Measurements from ENCODE around the gene NTF3.

Gene NTF3

GRCh38 chr12:5485454-5485853, 53.5 kb downstream of the NTF3 start:
- in situ Hi-C loops (cut with MboI; ENCODE audit: low sequenced_read_pairs) = no loop called here

- in situ Hi-C loops (cut with MboI; ENCODE audit: low sequenced_read_pairs) = no loop called here
These were observed 55.2 kb downstream of the NTF3 start for GRCh38 chr12:5487076-5487475.

GRCh38 chr12:5487948-5488625, 56.2 kb downstream of the NTF3 start:
- in situ Hi-C loops (cut with MboI; ENCODE audit: low sequenced_read_pairs) = no loop called here

- in situ Hi-C loops (cut with MboI; ENCODE audit: low sequenced_read_pairs) = no loop called here
These were observed 56.7 kb downstream of the NTF3 start for GRCh38 chr12:5488626-5488955.

GRCh38 chr12:5489017-5489416, 57.1 kb downstream of the NTF3 start:
- in situ Hi-C loops (cut with MboI; ENCODE audit: low sequenced_read_pairs) = no loop called here

- in situ Hi-C loops (cut with MboI; ENCODE audit: low sequenced_read_pairs) = no loop called here
These were observed 58.0 kb downstream of the NTF3 start for GRCh38 chr12:5489760-5490406.

GRCh38 chr12:5492562-5492961, 60.7 kb downstream of the NTF3 start:
- in situ Hi-C loops (cut with MboI; ENCODE audit: low sequenced_read_pairs) = no loop called here

- in situ Hi-C loops (cut with MboI; ENCODE audit: low sequenced_read_pairs) = no loop called here
These were observed 61.1 kb downstream of the NTF3 start for GRCh38 chr12:5493018-5493417.

GRCh38 chr12:5494343-5494742, 62.4 kb downstream of the NTF3 start:
- in situ Hi-C loops (cut with MboI; ENCODE audit: low sequenced_read_pairs) = no loop called here

- in situ Hi-C loops (cut with MboI; ENCODE audit: low sequenced_read_pairs) = no loop called here
These were observed 65.6 kb downstream of the NTF3 start for GRCh38 chr12:5497329-5498053.

GRCh38 chr12:5498076-5498475, 66.2 kb downstream of the NTF3 start:
- in situ Hi-C loops (cut with MboI; ENCODE audit: low sequenced_read_pairs) = no loop called here

- in situ Hi-C loops (cut with MboI; ENCODE audit: low sequenced_read_pairs) = no loop called here
These were observed 66.9 kb downstream of the NTF3 start for GRCh38 chr12:5498806-5499205.

- in situ Hi-C loops (cut with MboI; ENCODE audit: low sequenced_read_pairs) = no loop called here
These were observed 67.8 kb downstream of the NTF3 start for GRCh38 chr12:5499566-5500330.

- in situ Hi-C loops (cut with MboI; ENCODE audit: low sequenced_read_pairs) = no loop called here
These were observed 68.4 kb downstream of the NTF3 start for GRCh38 chr12:5500331-5500659.

GRCh38 chr12:5503774-5504173, 71.9 kb downstream of the NTF3 start:
- in situ Hi-C loops (cut with MboI; ENCODE audit: low sequenced_read_pairs) = no loop called here

GRCh38 chr12:5505116-5505515, 73.2 kb downstream of the NTF3 start:
- in situ Hi-C loops (cut with MboI; ENCODE audit: low sequenced_read_pairs) = no loop called here

- in situ Hi-C loops (cut with MboI; ENCODE audit: low sequenced_read_pairs) = no loop called here
These were observed 73.8 kb downstream of the NTF3 start for GRCh38 chr12:5505751-5506150.

GRCh38 chr12:5506295-5506694, 74.4 kb downstream of the NTF3 start:
- in situ Hi-C loops (cut with MboI; ENCODE audit: low sequenced_read_pairs) = no loop called here

GRCh38 chr12:5506821-5507231, 74.9 kb downstream of the NTF3 start:
- in situ Hi-C loops (cut with MboI; ENCODE audit: low sequenced_read_pairs) = no loop called here

- in situ Hi-C loops (cut with MboI; ENCODE audit: low sequenced_read_pairs) = no loop called here
These were observed 75.6 kb downstream of the NTF3 start for GRCh38 chr12:5507401-5507935.

- in situ Hi-C loops (cut with MboI; ENCODE audit: low sequenced_read_pairs) = no loop called here
These were observed 76.0 kb downstream of the NTF3 start for GRCh38 chr12:5507944-5508343.

All from HL-60/S4 (cell line).